OCI-LY3 (cell line): ENCODE measurements around the gene TANGO6.
A peak's percentile ranks its signal among the peaks of the same experiment; 100 is the strongest.

Source experiments
- H2AFZ ChIP-seq: fragments of 200-600, 300-600 bp; shearing (Covaris generic); 2 replicates; pipeline ENCODE4 v1.6.0; 2014; ENCODE audit warnings: antibody characterized with exemption, low read depth, low read length
- H3K27ac ChIP-seq: fragments of 200-600, 300-600 bp; sonication (generic); 2 replicates; pipeline ENCODE4 v1.5.1; 2014; ENCODE audit warnings: mild to moderate bottlenecking, low read length, moderate library complexity, mixed read lengths
- H3K27me3 ChIP-seq: fragments of 200-600, 300-600 bp; sonication (generic); 2 replicates; pipeline ENCODE4 v1.6.1; 2014; ENCODE audit warnings: low read depth, low read length, mixed read lengths
- H3K36me3 ChIP-seq: fragments of 200-600, 300-600 bp; sonication (generic); replicated peaks from 2 replicates; pipeline ENCODE3; 2014; ENCODE audit warnings: low read depth, low read length, mixed read lengths
- H3K4me1 ChIP-seq: fragments of 300-600, 200-600 bp; sonication (generic); 2 replicates; pipeline ENCODE4 v1.6.1; 2014; ENCODE audit warnings: low read length, mixed read lengths
- H3K4me2 ChIP-seq: fragments of 200-600, 300-600 bp; sonication (generic); 2 replicates; pipeline ENCODE4 v1.6.1; 2014; ENCODE audit warnings: low read length, mixed read lengths
- H3K4me3 ChIP-seq: fragments of 300-600, 200-600 bp; sonication (generic); 2 replicates; pipeline ENCODE4 v1.5.1; 2014; ENCODE audit warnings: antibody characterized with exemption, mild to moderate bottlenecking, low read length, moderate library complexity
- H3K79me2 ChIP-seq: fragments of 300-600, 200-600 bp; shearing (Covaris generic); 2 replicates; pipeline ENCODE4 v1.6.1; 2014; ENCODE audit warnings: mild to moderate bottlenecking, low read length, mixed read lengths
- H3K9ac ChIP-seq: fragments of 300-600, 200-600 bp; shearing (Covaris generic); 2 replicates; pipeline ENCODE4 v1.6.0; 2014; ENCODE audit warnings: mild to moderate bottlenecking, low read length, moderate library complexity
- H3K9me3 ChIP-seq: fragments of 200-600, 300-600 bp; shearing (Covaris generic); 2 replicates; pipeline ENCODE4 v1.6.1; 2014; ENCODE audit warnings: low read length, mixed read lengths; ENCODE audit not compliant: insufficient read depth
- H4K20me1 ChIP-seq: fragments of 200-600, 300-600 bp; sonication (generic); 2 replicates; pipeline ENCODE4 v1.6.1; 2016; ENCODE audit warnings: low read length, mixed read lengths; ENCODE audit not compliant: insufficient read depth
- EZH2phosphoT487 ChIP-seq: fragments of 200-600 bp; shearing (Covaris generic); IDR thresholded peaks from 2 replicates; pipeline ENCODE4 v1.6.1; 2018; ENCODE audit warnings: antibody characterized with exemption, mixed run types, low read depth
- TF ChIP-seq, protein P1 (sequence below): fragments of 200-600, 300-600 bp; sonication (generic); IDR thresholded peaks from 2 replicates; pipeline ENCODE4 v1.5.1; 2014; ENCODE audit warnings: antibody characterized with exemption, low read length, low read depth

TANGO6 gene

GRCh38 chr16:69095193-69095592, 251.9 kb downstream of the TANGO6 start:
- TF ChIP-seq, protein P1, sequence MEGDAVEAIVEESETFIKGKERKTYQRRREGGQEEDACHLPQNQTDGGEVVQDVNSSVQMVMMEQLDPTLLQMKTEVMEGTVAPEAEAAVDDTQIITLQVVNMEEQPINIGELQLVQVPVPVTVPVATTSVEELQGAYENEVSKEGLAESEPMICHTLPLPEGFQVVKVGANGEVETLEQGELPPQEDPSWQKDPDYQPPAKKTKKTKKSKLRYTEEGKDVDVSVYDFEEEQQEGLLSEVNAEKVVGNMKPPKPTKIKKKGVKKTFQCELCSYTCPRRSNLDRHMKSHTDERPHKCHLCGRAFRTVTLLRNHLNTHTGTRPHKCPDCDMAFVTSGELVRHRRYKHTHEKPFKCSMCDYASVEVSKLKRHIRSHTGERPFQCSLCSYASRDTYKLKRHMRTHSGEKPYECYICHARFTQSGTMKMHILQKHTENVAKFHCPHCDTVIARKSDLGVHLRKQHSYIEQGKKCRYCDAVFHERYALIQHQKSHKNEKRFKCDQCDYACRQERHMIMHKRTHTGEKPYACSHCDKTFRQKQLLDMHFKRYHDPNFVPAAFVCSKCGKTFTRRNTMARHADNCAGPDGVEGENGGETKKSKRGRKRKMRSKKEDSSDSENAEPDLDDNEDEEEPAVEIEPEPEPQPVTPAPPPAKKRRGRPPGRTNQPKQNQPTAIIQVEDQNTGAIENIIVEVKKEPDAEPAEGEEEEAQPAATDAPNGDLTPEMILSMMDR, result no peak
- TF ChIP-seq EZH2phosphoT487, result no peak
- no peak overlapping the region for H3K4me3 ChIP-seq
- no peaks in the 10 kb centered on the region for H3K79me2 ChIP-seq
- peaks cover 16% of the 10 kb centered on the region for H3K4me1 ChIP-seq
- no peak overlapping the region for H3K27ac ChIP-seq
- no peak overlapping the region for H3K9ac ChIP-seq
- H3K36me3 ChIP-seq, result no peaks in the 10 kb centered on the region
- H3K4me2 ChIP-seq, result no peak overlapping the region
- no peak overlapping the region for H2AFZ ChIP-seq
- no peaks in the 10 kb centered on the region for H3K27me3 ChIP-seq
- H4K20me1 ChIP-seq, result no peaks in the 10 kb centered on the region
- no peaks in the 10 kb centered on the region for H3K9me3 ChIP-seq

GRCh38 chr16:69100071-69100691, 256.9 kb downstream of the TANGO6 start:
- no peaks in the 10 kb centered on the region for H4K20me1 ChIP-seq
- H3K27me3 ChIP-seq, result no peaks in the 10 kb centered on the region
- H3K4me3 ChIP-seq, result no peak overlapping the region
- H3K9ac ChIP-seq, result no peak overlapping the region
- no peaks in the 10 kb centered on the region for H3K9me3 ChIP-seq
- TF ChIP-seq EZH2phosphoT487, result no peak
- TF ChIP-seq, protein P1, result no peak
- H3K79me2 ChIP-seq, result no peaks in the 10 kb centered on the region
- no peaks in the 10 kb centered on the region for H3K36me3 ChIP-seq
- H3K4me1 ChIP-seq, result peaks cover 2% of the 10 kb centered on the region
- H3K27ac ChIP-seq, result no peak overlapping the region
- H3K4me2 ChIP-seq, result no peak overlapping the region
- H2AFZ ChIP-seq, result no peak overlapping the region

DNA sequence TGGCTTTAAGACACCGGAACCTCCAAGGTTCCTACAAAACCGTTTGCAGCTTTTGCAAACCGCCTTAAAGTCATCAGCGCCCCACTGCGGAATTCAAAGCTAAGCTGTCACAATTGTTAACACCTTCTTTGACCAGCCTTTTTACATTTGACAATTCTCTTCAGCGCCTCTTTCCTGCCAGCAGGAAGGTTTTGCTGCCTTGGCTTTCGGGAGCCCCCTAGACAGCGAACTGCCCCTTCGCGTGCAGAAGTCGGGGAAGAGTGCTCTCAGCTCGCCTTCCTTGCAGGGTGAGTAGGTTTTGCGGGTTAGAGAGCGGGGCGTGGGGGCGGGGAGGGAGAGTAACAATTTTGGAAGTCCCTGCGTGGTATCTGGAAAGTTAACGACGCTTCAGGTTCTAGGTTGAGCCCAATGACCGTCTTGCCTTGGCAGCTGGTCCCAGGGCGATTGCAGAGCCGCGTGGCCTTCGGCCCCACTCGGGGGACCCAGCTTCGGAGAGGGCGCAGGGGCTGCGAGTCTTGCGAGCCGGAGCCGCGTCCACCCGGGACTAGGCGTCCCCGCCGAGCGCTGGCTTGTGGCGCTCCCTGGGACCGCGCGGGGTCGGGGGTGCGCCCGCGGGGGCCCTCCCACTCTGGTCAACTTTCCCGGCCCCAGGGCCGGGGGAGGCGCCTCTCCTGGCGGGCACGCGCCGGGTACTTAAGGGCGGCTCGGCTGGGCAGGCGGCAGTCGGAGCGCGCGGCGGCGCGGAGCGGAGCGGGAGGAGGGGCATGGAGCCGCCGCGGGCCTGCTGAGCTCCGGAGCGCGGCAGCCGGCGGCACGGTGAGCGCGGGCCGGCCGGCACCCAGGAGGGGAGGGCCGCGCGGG, 262.4 kb downstream of the TANGO6 start, which contains the start of gene HAS3:
Gene HAS3, plus strand, starts transcription at position 153 of the 861 bp plus-strand sequence. CDS start 3,743 bp downstream, outside the sequence.
- no peak within 1 kb of the TSS for H3K27ac ChIP-seq
- peak within 1 kb of the TSS; percentile 76 for H3K4me3 ChIP-seq
- no peaks in the 10 kb centered on the region for H3K9me3 ChIP-seq
- H2AFZ ChIP-seq, result 0 out of 2 replicates have a peak within 1 kb of the TSS, but pooled peaks have one; percentile 56
- H4K20me1 ChIP-seq, result no peaks in the 10 kb centered on the region
- H3K27me3 ChIP-seq, result no peaks in the 10 kb centered on the region
- peaks cover 8% of the 10 kb centered on the region; the same call in 1 of the 2 replicates for H3K4me1 ChIP-seq
- H3K4me2 ChIP-seq, result peak within 1 kb of the TSS; percentile 97
- TF ChIP-seq EZH2phosphoT487, result no peak
- TF ChIP-seq, protein P1, result peak; percentile 76
- no peaks in the 10 kb centered on the region for H3K79me2 ChIP-seq
- peaks cover 3% of the 10 kb centered on the region for H3K36me3 ChIP-seq
- H3K9ac ChIP-seq, result peak within 1 kb of the TSS; percentile 56
